WTC11 (cell line): Measurements from ENCODE around the gene WBP2NL. TPM values are rescaled to one million over a fixed set of nuclear protein-coding genes. Genes with fewer than 3 reads are reported as not detected.

Source experiments
- ATAC-seq: fragments of 200-7000 bp; cut with Tn5 transposase; 2 replicates; pipeline ENCODE4 v1.10.0; 2021; ENCODE audit warnings: mild to moderate bottlenecking, moderate library complexity
- CTCF ChIA-PET: fragments of 300-600 bp; sonication (Branson Sonifier 250); formaldehyde crosslinking; loops from one replicate; lab custom pipeline; 2021; ENCODE audit warnings: antibody characterized with exemption; lab: Charles Lee
- POLR2A ChIA-PET: fragments of 350-600 bp; sonication (Branson Sonifier 250); formaldehyde crosslinking; loops from one replicate; lab custom pipeline; 2021; ENCODE audit warnings: antibody characterized with exemption; lab: Charles Lee
- DNase-seq: peaks from one replicate; pipeline ENCODE4 v3.0.0; 2021; ENCODE audit warnings: low spot score
- H3K27ac Mint-ChIP-seq: 2 replicates; pipeline ENCODE4 v1.8.0; 2021; ENCODE audit warnings: mixed read lengths
- H3K27me3 Mint-ChIP-seq: 2 replicates; pipeline ENCODE4 v1.8.0; 2021; ENCODE audit warnings: low read depth, mild to moderate bottlenecking, moderate library complexity, mixed read lengths
- H3K36me3 Mint-ChIP-seq: 2 replicates; pipeline ENCODE4 v1.8.0; 2021; ENCODE audit warnings: mixed read lengths
- H3K4me1 Mint-ChIP-seq: 2 replicates; pipeline ENCODE4 v1.8.0; 2022; ENCODE audit warnings: mixed read lengths
- H3K4me3 Mint-ChIP-seq: 2 replicates; pipeline ENCODE4 v1.8.0; 2021; ENCODE audit warnings: mild to moderate bottlenecking, moderate library complexity, mixed read lengths
- H3K9me3 Mint-ChIP-seq: 2 replicates; pipeline ENCODE4 v1.8.0; 2021; ENCODE audit warnings: mixed read lengths
- AFF4 ChIP-seq: sonication (generic); formaldehyde crosslinking; IDR thresholded peaks from 2 replicates; pipeline ENCODE4 v1.8.1; 2023; ENCODE audit warnings: mild to moderate bottlenecking, missing genetic modification reagents, borderline replicate concordance
- ATF3 ChIP-seq: sonication (generic); formaldehyde crosslinking; conservative IDR thresholded peaks from 2 replicates; pipeline ENCODE4 v1.8.1; 2022; ENCODE audit warnings: mild to moderate bottlenecking, missing genetic modification reagents
- CDX4 ChIP-seq: fragments of 250-450 bp; sonication (Bioruptor Pico); IDR thresholded peaks from 2 replicates; pipeline ENCODE4 v1.9.0; 2021; ENCODE audit warnings: moderate library complexity, mild to moderate bottlenecking, inconsistent platforms, borderline replicate concordance
- ELF4 ChIP-seq: sonication (generic); formaldehyde crosslinking; IDR thresholded peaks from 2 replicates; pipeline ENCODE4 v1.8.1; 2022; ENCODE audit warnings: low read depth, mild to moderate bottlenecking, moderate library complexity, missing genetic modification reagents
- ESRRA ChIP-seq: sonication (generic); formaldehyde crosslinking; IDR thresholded peaks from 2 replicates; pipeline ENCODE4 v1.8.1; 2022; ENCODE audit warnings: mild to moderate bottlenecking, missing genetic modification reagents, borderline replicate concordance
- GABPB1 ChIP-seq: sonication (generic); formaldehyde crosslinking; IDR thresholded peaks from 2 replicates; pipeline ENCODE4 v1.8.1; 2023; ENCODE audit warnings: mild to moderate bottlenecking, missing genetic modification reagents
- HMGA2 ChIP-seq: fragments of 250-450 bp; sonication (Bioruptor Pico); IDR thresholded peaks from 2 replicates; pipeline ENCODE4 v1.4.0; 2021; ENCODE audit warnings: mild to moderate bottlenecking, moderate library complexity
- HMGXB4 ChIP-seq: sonication (generic); formaldehyde crosslinking; IDR thresholded peaks from 2 replicates; pipeline ENCODE4 v1.8.1; 2023; ENCODE audit warnings: mild to moderate bottlenecking, moderate library complexity, missing genetic modification reagents
- NFYB ChIP-seq: sonication (generic); formaldehyde crosslinking; conservative IDR thresholded peaks from 2 replicates; pipeline ENCODE4 v1.8.0; 2022; ENCODE audit warnings: low read depth, missing genetic modification reagents
- OVOL2 ChIP-seq: fragments of 250-450 bp; sonication (Bioruptor Pico); IDR thresholded peaks from 2 replicates; pipeline ENCODE4 v1.9.0; 2021; ENCODE audit warnings: mild to moderate bottlenecking, borderline replicate concordance
- PREB ChIP-seq: sonication (generic); formaldehyde crosslinking; IDR thresholded peaks from 2 replicates; pipeline ENCODE4 v1.8.1; 2022; ENCODE audit warnings: mild to moderate bottlenecking, missing genetic modification reagents, moderate library complexity, borderline replicate concordance
- RORB ChIP-seq: fragments of 250-450 bp; sonication (Bioruptor Pico); IDR thresholded peaks from 2 replicates; pipeline ENCODE4 v1.9.0; 2021; ENCODE audit warnings: mild to moderate bottlenecking
- TCF7 ChIP-seq: sonication (generic); formaldehyde crosslinking; IDR thresholded peaks from 2 replicates; pipeline ENCODE4 v1.8.0; 2022; ENCODE audit warnings: mild to moderate bottlenecking, low read depth, missing genetic modification reagents, moderate library complexity
- TEAD1 ChIP-seq: sonication (generic); formaldehyde crosslinking; IDR thresholded peaks from 2 replicates; pipeline ENCODE4 v1.8.0; 2022; ENCODE audit warnings: mild to moderate bottlenecking, missing genetic modification reagents
- USF1 ChIP-seq: sonication (generic); formaldehyde crosslinking; IDR thresholded peaks from 2 replicates; pipeline ENCODE4 v1.8.0; 2022; ENCODE audit warnings: mild to moderate bottlenecking, missing genetic modification reagents
- ZNF317 ChIP-seq: sonication (generic); formaldehyde crosslinking; IDR thresholded peaks from 2 replicates; pipeline ENCODE4 v1.8.1; 2023; ENCODE audit warnings: low read depth, mild to moderate bottlenecking, moderate library complexity, missing genetic modification reagents, borderline replicate concordance
- ZNF416 ChIP-seq: fragments of 250-450 bp; sonication (Bioruptor Pico); IDR thresholded peaks from 2 replicates; pipeline ENCODE4 v1.9.0; 2021; ENCODE audit warnings: mild to moderate bottlenecking, inconsistent platforms
- ZNF425 ChIP-seq: fragments of 250-450 bp; sonication (Bioruptor Pico); conservative IDR thresholded peaks from 2 replicates; pipeline ENCODE4 v1.9.0; 2021; ENCODE audit warnings: mild to moderate bottlenecking
- total RNA-seq: library from RNA; stranded (reverse); gene quantifications from 3 replicates; pipeline ENCODE4 v1.2.3, GENCODE V29; 2021
- TF ChIP-seq, protein P1 (sequence below): sonication (generic); formaldehyde crosslinking; IDR thresholded peaks from 2 replicates; pipeline ENCODE4 v1.8.0; 2023; ENCODE audit warnings: mild to moderate bottlenecking, missing genetic modification reagents
- TF ChIP-seq, protein P2 (sequence below): sonication (generic); formaldehyde crosslinking; IDR thresholded peaks from 2 replicates; pipeline ENCODE4 v1.8.0; 2022; ENCODE audit warnings: mild to moderate bottlenecking, missing genetic modification reagents

Gene WBP2NL
- total RNA-seq, 1 experiment from 2014 or later = not detected

- Mint-ChIP-seq H3K27me3 (peaks cover 18% of the 10 kb centered on the region), H3K9me3 (no peaks in the 10 kb centered on the region), H3K4me3 (no peak overlapping the region), H3K36me3 (peaks cover 32% of the 10 kb centered on the region), H3K27ac (no peak overlapping the region), H3K4me1 (peaks cover 49% of the 10 kb centered on the region)
- DNase-seq (peak; percentile 1), ATAC-seq (no peak)
- CTCF ChIA-PET = interaction anchor here (1.0 kb wide), 1 partner anchor 142 kb away, joined by 3 read pairs; no protein-coding TSS in a partner anchor
- POLR2A ChIA-PET = no interaction called here
- no peak for TF ChIP-seq ELF4
- TF ChIP-seq ESRRA (CRISPR knock-in tag) = no peak
- no peak for TF ChIP-seq RORB (CRISPR knock-in tag)
- TF ChIP-seq AFF4 (CRISPR knock-in tag) = no peak
- TF ChIP-seq HMGA2 = no peak
- TF ChIP-seq PREB (CRISPR knock-in tag) = no peak
- TF ChIP-seq, protein P1, sequence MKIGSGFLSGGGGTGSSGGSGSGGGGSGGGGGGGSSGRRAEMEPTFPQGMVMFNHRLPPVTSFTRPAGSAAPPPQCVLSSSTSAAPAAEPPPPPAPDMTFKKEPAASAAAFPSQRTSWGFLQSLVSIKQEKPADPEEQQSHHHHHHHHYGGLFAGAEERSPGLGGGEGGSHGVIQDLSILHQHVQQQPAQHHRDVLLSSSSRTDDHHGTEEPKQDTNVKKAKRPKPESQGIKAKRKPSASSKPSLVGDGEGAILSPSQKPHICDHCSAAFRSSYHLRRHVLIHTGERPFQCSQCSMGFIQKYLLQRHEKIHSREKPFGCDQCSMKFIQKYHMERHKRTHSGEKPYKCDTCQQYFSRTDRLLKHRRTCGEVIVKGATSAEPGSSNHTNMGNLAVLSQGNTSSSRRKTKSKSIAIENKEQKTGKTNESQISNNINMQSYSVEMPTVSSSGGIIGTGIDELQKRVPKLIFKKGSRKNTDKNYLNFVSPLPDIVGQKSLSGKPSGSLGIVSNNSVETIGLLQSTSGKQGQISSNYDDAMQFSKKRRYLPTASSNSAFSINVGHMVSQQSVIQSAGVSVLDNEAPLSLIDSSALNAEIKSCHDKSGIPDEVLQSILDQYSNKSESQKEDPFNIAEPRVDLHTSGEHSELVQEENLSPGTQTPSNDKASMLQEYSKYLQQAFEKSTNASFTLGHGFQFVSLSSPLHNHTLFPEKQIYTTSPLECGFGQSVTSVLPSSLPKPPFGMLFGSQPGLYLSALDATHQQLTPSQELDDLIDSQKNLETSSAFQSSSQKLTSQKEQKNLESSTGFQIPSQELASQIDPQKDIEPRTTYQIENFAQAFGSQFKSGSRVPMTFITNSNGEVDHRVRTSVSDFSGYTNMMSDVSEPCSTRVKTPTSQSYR (CRISPR knock-in tag) = no peak
- TF ChIP-seq GABPB1 (CRISPR knock-in tag) = no peak
- no peak for TF ChIP-seq ZNF416 (CRISPR knock-in tag)
- TF ChIP-seq ZNF425 (CRISPR knock-in tag) = no peak
- no peak for TF ChIP-seq NFYB (CRISPR knock-in tag)
- TF ChIP-seq HMGXB4 (CRISPR knock-in tag) = no peak
- no peak for TF ChIP-seq TCF7 (CRISPR knock-in tag)
- TF ChIP-seq ZNF317 (CRISPR knock-in tag) = no peak
- no peak for TF ChIP-seq ATF3
- TF ChIP-seq, protein P2, sequence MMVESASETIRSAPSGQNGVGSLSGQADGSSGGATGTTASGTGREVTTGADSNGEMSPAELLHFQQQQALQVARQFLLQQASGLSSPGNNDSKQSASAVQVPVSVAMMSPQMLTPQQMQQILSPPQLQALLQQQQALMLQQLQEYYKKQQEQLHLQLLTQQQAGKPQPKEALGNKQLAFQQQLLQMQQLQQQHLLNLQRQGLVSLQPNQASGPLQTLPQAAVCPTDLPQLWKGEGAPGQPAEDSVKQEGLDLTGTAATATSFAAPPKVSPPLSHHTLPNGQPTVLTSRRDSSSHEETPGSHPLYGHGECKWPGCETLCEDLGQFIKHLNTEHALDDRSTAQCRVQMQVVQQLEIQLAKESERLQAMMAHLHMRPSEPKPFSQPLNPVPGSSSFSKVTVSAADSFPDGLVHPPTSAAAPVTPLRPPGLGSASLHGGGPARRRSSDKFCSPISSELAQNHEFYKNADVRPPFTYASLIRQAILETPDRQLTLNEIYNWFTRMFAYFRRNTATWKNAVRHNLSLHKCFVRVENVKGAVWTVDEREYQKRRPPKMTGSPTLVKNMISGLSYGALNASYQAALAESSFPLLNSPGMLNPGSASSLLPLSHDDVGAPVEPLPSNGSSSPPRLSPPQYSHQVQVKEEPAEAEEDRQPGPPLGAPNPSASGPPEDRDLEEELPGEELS (CRISPR knock-in tag) = no peak
- no peak for TF ChIP-seq CDX4
- TF ChIP-seq USF1 (CRISPR knock-in tag) = no peak
- no peak for TF ChIP-seq TEAD1
- no peak for TF ChIP-seq OVOL2 (CRISPR knock-in tag)
These were observed 69.2 kb downstream of the WBP2NL start for GRCh38 chr22:42067671-42068251.
